Stimulated activated CD8-positive, alpha-beta memory T cell treated with anti-CD3 and anti-CD28 coated beads, Interleukin-15, amount 100 ng/mL, for 4 hours (primary cell): ENCODE results near the gene ACBD6.

Experiments used
- DNase-seq, 2 donors: peaks; one replicate each; pipeline ENCODE4 v3.0.0-alpha.2; 2020; ENCODE audit warnings: low read depth in 2 of 2

The ACBD6 gene

DNA sequence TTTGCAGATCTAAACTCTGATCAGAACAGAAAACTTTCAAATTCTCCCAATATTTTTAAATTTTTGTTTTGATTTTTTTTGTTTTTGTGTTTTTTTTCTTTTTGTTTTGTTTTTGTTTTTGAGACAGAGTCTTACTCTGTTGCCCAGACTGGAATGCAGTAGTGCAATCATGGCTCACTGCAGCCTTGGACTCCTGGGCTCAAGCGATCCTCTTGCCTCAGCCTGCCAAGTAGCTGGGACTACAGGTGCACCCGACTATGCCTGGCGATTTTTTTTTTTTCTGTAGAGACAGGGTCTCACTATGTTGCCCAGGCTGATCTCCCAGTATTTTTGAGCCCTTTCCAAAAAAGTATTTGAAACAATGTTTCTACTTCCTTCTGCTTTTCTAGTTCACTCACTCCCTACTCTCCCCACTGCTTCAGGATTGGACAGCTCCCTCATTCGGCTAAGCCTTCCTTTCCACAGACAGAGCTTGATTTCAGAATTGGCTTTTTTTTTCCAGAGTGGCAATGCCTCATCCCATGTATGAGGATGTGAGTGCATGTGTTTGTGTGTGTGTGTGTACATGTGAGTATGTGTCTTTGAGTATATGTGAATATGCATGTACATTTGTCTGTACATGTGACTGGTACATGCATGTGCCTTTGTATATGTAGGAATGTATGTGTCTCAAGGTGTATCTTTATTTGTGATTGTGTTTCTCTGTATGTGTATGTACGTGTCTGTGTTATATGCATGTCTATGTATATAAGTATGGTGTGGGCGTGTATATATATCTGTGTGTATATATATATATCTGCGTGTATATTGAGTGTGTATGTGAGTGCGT lies 260.4 kb downstream of the ACBD6 start:
- DNase-seq, result no peak

DNA sequence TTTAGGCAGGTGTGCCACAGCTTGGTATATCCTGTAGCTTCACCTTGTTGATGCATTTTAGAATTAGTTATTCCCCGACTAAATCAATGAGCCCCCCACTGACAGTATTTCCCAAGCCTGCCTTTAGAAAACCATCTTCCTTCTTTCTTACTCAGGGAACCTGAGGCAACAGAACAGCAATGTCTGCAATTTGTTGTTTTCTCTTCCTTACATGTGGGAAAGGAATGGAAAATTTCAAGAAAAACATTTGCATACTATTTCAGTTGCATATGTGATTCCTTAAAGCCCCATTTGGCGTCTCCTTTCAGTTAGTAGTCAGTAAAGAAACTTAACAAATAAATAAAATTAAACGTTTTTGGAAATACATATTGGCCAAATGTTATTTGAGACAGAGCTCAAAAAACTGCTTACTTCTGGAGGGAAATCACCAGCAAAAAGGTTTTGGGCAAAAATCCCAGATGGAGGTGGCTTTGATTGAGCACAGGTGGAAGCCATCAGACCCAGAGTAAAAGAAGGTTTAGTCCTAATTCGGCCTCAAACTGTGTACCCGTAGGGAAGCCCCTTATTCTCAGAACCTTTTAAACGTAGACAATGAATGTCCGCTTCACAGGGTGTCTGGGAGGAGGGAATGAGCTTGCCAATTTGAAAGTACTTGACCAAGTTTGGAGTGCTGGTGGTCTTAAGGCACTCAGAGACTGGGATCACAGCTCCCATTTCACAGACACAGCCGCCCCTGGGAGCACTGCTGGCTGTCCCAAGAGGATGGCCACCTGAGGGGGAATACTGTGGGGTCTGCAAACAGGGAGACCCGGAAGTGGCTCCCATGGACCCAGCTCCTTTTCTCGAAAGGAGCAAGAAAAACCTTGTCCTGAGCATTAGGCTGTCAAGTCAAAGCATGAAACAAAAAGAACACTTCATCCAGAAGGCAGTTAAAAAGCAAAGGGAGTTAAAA lies 263.0 kb downstream of the ACBD6 start:
- no peak for DNase-seq

DNA sequence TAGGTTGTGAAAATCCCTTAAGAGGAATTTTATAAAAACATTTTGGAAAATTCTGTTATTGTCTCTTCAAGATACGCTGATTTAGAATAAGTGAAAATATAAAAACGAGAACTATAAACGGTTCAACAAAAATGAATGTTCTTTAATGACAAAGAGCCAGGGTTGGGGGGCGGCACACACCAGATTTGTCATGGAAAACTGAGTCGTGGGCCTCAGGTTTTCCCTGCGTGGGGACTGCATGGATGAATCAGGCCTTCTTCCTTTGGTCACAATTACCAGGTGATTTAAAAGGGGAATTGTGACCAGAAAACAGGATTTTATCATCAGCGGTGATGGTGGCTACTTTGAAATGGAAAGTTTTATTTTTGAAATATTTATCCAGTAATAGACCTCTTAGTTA lies 263.7 kb downstream of the ACBD6 start:
- DNase-seq, result no peak
